WTC11 (cell line): Measurements from ENCODE around the gene ZNF467. TPM values are rescaled to one million over a fixed set of nuclear protein-coding genes. Genes with fewer than 3 reads are reported as not detected.

Experiments used
- ATAC-seq: fragments of 200-7000 bp; cut with Tn5 transposase; 2 replicates; pipeline ENCODE4 v1.10.0; 2021; ENCODE audit warnings: mild to moderate bottlenecking, moderate library complexity
- CTCF ChIA-PET: fragments of 300-600 bp; sonication (Branson Sonifier 250); formaldehyde crosslinking; loops from one replicate; lab custom pipeline; 2021; ENCODE audit warnings: antibody characterized with exemption; lab: Charles Lee
- POLR2A ChIA-PET: fragments of 350-600 bp; sonication (Branson Sonifier 250); formaldehyde crosslinking; loops from one replicate; lab custom pipeline; 2021; ENCODE audit warnings: antibody characterized with exemption; lab: Charles Lee
- DNase-seq: peaks from one replicate; pipeline ENCODE4 v3.0.0; 2021; ENCODE audit warnings: low spot score
- H3K27ac Mint-ChIP-seq: 2 replicates; pipeline ENCODE4 v1.8.0; 2021; ENCODE audit warnings: mixed read lengths
- H3K27me3 Mint-ChIP-seq: 2 replicates; pipeline ENCODE4 v1.8.0; 2021; ENCODE audit warnings: low read depth, mild to moderate bottlenecking, moderate library complexity, mixed read lengths
- H3K36me3 Mint-ChIP-seq: 2 replicates; pipeline ENCODE4 v1.8.0; 2021; ENCODE audit warnings: mixed read lengths
- H3K4me1 Mint-ChIP-seq: 2 replicates; pipeline ENCODE4 v1.8.0; 2022; ENCODE audit warnings: mixed read lengths
- H3K4me3 Mint-ChIP-seq: 2 replicates; pipeline ENCODE4 v1.8.0; 2021; ENCODE audit warnings: mild to moderate bottlenecking, moderate library complexity, mixed read lengths
- H3K9me3 Mint-ChIP-seq: 2 replicates; pipeline ENCODE4 v1.8.0; 2021; ENCODE audit warnings: mixed read lengths
- AFF4 ChIP-seq: sonication (generic); formaldehyde crosslinking; IDR thresholded peaks from 2 replicates; pipeline ENCODE4 v1.8.1; 2023; ENCODE audit warnings: mild to moderate bottlenecking, missing genetic modification reagents, borderline replicate concordance
- CTCF ChIP-seq: fragments of 200-600 bp; IDR thresholded peaks from 2 replicates; pipeline ENCODE4 v1.8.0; 2022; ENCODE audit warnings: antibody characterized with exemption
- ELF4 ChIP-seq: sonication (generic); formaldehyde crosslinking; IDR thresholded peaks from 2 replicates; pipeline ENCODE4 v1.8.1; 2022; ENCODE audit warnings: low read depth, mild to moderate bottlenecking, moderate library complexity, missing genetic modification reagents
- JAZF1 ChIP-seq: fragments of 250-450 bp; sonication (Bioruptor Pico); IDR thresholded peaks from 2 replicates; pipeline ENCODE4 v1.9.0; 2021; ENCODE audit warnings: moderate library complexity, mild to moderate bottlenecking, inconsistent platforms
- JUN ChIP-seq: sonication (generic); formaldehyde crosslinking; IDR thresholded peaks from 2 replicates; pipeline ENCODE4 v1.8.0; 2023; ENCODE audit warnings: mild to moderate bottlenecking, missing genetic modification reagents
- MYBL2 ChIP-seq: sonication (generic); formaldehyde crosslinking; IDR thresholded peaks from 2 replicates; pipeline ENCODE4 v1.8.1; 2023; ENCODE audit warnings: mild to moderate bottlenecking, moderate library complexity, missing genetic modification reagents
- NFYB ChIP-seq: sonication (generic); formaldehyde crosslinking; conservative IDR thresholded peaks from 2 replicates; pipeline ENCODE4 v1.8.0; 2022; ENCODE audit warnings: low read depth, missing genetic modification reagents
- OVOL2 ChIP-seq: fragments of 250-450 bp; sonication (Bioruptor Pico); IDR thresholded peaks from 2 replicates; pipeline ENCODE4 v1.9.0; 2021; ENCODE audit warnings: mild to moderate bottlenecking, borderline replicate concordance
- RELA ChIP-seq: sonication (generic); formaldehyde crosslinking; IDR thresholded peaks from 2 replicates; pipeline ENCODE4 v1.8.1; 2022; ENCODE audit warnings: missing genetic modification reagents, mild to moderate bottlenecking, borderline replicate concordance
- ZNF263 ChIP-seq: sonication (generic); formaldehyde crosslinking; IDR thresholded peaks from 2 replicates; pipeline ENCODE4 v1.8.1; 2022; ENCODE audit warnings: low read depth, mild to moderate bottlenecking, moderate library complexity, missing genetic modification reagents
- ZNF671 ChIP-seq: fragments of 250-450 bp; sonication (Bioruptor Pico); IDR thresholded peaks from 2 replicates; pipeline ENCODE4 v1.8.0; 2021; ENCODE audit warnings: mild to moderate bottlenecking
- total RNA-seq: library from RNA; stranded (reverse); gene quantifications from 3 replicates; pipeline ENCODE4 v1.2.3, GENCODE V29; 2021
- TF ChIP-seq, protein P1 (sequence below): sonication (generic); formaldehyde crosslinking; conservative IDR thresholded peaks from 2 replicates; pipeline ENCODE4 v1.8.1; 2023; ENCODE audit warnings: mild to moderate bottlenecking, low read depth, missing genetic modification reagents, moderate library complexity
- TF ChIP-seq, protein P2 (sequence below): sonication (generic); formaldehyde crosslinking; IDR thresholded peaks from 2 replicates; pipeline ENCODE4 v1.8.1; 2023; ENCODE audit warnings: mild to moderate bottlenecking, missing genetic modification reagents

ZNF467 gene
- total RNA-seq, 1 experiment from 2014 or later: 0.70 TPM

- no peaks in the 10 kb centered on the region for H3K36me3 Mint-ChIP-seq
- no peak for TF ChIP-seq JUN
- TF ChIP-seq, all 79 proteins: peak for 0
- Mint-ChIP-seq H3K9me3 (no peaks in the 10 kb centered on the region), H3K27me3 (peaks cover 74% of the 10 kb centered on the region), H3K4me1 (peaks cover 9% of the 10 kb centered on the region), H3K4me3 (no peak overlapping the region), H3K27ac (no peak overlapping the region)
- no peak for DNase-seq
- ChIA-PET POLR2A (no interaction called here), CTCF (interaction anchor here (0.7 to 1.3 kb wide), 6 partner anchors 13 to 97 kb away, joined by 3 to 12 read pairs (median 6); no protein-coding TSS in a partner anchor)
- ATAC-seq: peak; percentile 58
These were observed 14.1 kb downstream of the ZNF467 start for GRCh38 chr7:149759093-149759860.

- Mint-ChIP-seq H3K27me3 (peaks cover 17% of the 10 kb centered on the region), H3K9me3 (peaks cover 9% of the 10 kb centered on the region), H3K4me1 (no peaks in the 10 kb centered on the region; the same call in 1 of the 2 replicates), H3K27ac (no peak overlapping the region), H3K4me3 (no peak overlapping the region), H3K36me3 (no peaks in the 10 kb centered on the region)
- POLR2A ChIA-PET: no interaction called here
- DNase-seq: peak; percentile 79
- CTCF ChIA-PET: interaction anchor here (0.6 to 3.6 kb wide), 4 partner anchors 11 to 209 kb away, joined by 4 to 32 read pairs (median 16); no protein-coding TSS in a partner anchor
- ATAC-seq: peak; percentile 86
- TF ChIP-seq CTCF: peak; percentile 63
- TF ChIP-seq JAZF1 (CRISPR knock-in tag): no peak
These were observed 19.8 kb downstream of the ZNF467 start for GRCh38 chr7:149753375-149754233.

GRCh38 chr7:149752646-149753045 lies 20.7 kb downstream of the ZNF467 start:
- TF ChIP-seq ZNF263 (CRISPR knock-in tag) (no peak), ELF4 (CRISPR knock-in tag) (no peak), NFYB (CRISPR knock-in tag) (no peak), ZNF671 (CRISPR knock-in tag) (no peak), OVOL2 (CRISPR knock-in tag) (no peak), MYBL2 (CRISPR knock-in tag) (no peak), RELA (CRISPR knock-in tag) (no peak), AFF4 (CRISPR knock-in tag) (no peak)
- TF ChIP-seq, protein P1, sequence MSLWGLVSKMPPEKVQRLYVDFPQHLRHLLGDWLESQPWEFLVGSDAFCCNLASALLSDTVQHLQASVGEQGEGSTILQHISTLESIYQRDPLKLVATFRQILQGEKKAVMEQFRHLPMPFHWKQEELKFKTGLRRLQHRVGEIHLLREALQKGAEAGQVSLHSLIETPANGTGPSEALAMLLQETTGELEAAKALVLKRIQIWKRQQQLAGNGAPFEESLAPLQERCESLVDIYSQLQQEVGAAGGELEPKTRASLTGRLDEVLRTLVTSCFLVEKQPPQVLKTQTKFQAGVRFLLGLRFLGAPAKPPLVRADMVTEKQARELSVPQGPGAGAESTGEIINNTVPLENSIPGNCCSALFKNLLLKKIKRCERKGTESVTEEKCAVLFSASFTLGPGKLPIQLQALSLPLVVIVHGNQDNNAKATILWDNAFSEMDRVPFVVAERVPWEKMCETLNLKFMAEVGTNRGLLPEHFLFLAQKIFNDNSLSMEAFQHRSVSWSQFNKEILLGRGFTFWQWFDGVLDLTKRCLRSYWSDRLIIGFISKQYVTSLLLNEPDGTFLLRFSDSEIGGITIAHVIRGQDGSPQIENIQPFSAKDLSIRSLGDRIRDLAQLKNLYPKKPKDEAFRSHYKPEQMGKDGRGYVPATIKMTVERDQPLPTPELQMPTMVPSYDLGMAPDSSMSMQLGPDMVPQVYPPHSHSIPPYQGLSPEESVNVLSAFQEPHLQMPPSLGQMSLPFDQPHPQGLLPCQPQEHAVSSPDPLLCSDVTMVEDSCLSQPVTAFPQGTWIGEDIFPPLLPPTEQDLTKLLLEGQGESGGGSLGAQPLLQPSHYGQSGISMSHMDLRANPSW (CRISPR knock-in tag): no peak
- TF ChIP-seq, protein P2, sequence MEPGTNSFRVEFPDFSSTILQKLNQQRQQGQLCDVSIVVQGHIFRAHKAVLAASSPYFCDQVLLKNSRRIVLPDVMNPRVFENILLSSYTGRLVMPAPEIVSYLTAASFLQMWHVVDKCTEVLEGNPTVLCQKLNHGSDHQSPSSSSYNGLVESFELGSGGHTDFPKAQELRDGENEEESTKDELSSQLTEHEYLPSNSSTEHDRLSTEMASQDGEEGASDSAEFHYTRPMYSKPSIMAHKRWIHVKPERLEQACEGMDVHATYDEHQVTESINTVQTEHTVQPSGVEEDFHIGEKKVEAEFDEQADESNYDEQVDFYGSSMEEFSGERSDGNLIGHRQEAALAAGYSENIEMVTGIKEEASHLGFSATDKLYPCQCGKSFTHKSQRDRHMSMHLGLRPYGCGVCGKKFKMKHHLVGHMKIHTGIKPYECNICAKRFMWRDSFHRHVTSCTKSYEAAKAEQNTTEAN (CRISPR knock-in tag): no peak
- H3K27ac Mint-ChIP-seq: no peak overlapping the region
- H3K4me3 Mint-ChIP-seq: no peak overlapping the region
- peaks cover 3% of the 10 kb centered on the region for H3K4me1 Mint-ChIP-seq
- H3K9me3 Mint-ChIP-seq: peaks cover 9% of the 10 kb centered on the region
- no peak for DNase-seq
- CTCF ChIA-PET: interaction anchor here (3.6 kb wide), 2 partner anchors 10 to 90 kb away, joined by 27 to 32 read pairs; no protein-coding TSS in a partner anchor
- H3K36me3 Mint-ChIP-seq: no peaks in the 10 kb centered on the region
- ATAC-seq: no peak
- H3K27me3 Mint-ChIP-seq: peaks cover 11% of the 10 kb centered on the region
- POLR2A ChIA-PET: no interaction called here
